GM18907 (cell line): ENCODE measurements around the gene PHF12.
A peak's percentile ranks its signal among the peaks of the same experiment; 100 is the strongest.

ENCODE experiments used
- ATAC-seq: cut with Tn5 transposase; IDR thresholded peaks from one replicate; pipeline ENCODE4 v1.9.1; 2021; ENCODE audit warnings: mild to moderate bottlenecking, moderate library complexity; ENCODE audit not compliant: unreplicated experiment

Gene PHF12

GRCh38 chr17:28956112-28956511, 4.8 kb upstream of the PHF12 start:
- no peak for ATAC-seq

- ATAC-seq, result no peak
Measured at GRCh38 chr17:28955408-28955807, 4.1 kb upstream of the PHF12 start.

GRCh38 chr17:28954886-28955285, 3.6 kb upstream of the PHF12 start:
- ATAC-seq, result no peak

GRCh38 chr17:28953444-28954118, 2.3 kb upstream of the PHF12 start:
- ATAC-seq, result no peak

GRCh38 chr17:28951991-28952975, 965 bp upstream of the PHF12 start:
- peak; percentile 59 for ATAC-seq

DNA sequence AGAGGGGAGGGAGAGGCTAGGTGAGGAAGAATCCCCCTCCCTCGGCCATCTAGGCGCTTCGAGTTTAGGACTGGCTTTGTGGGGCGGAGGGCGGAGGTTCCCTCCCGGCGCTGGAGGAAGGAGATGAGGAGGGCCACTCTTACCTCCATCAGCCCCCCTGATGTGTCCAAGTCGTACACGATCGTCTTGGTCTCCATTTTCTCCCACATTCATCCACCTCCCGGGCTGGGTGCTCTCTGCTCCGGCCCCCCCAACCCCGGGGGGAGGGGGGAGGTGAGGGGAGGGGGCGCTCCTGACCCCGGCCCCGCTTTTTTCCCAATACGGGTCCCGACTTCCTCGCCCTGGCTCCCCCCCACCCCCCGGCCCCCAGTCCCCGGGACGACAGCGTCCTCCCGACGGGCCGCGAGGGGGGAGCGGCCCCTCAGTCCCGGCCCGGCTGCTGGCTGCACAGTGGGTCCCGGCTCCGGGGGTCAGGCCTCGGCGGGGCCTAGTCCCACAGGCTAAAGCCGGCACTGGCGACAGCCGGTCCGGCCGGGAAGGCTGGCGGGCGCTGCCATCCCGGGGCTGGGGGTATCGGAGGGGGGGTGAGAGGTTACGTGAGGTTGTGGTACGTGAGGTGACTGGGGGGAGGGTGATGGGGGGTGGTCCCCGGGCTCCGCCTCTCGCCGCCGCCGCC, 428 bp downstream of the PHF12 start:
- ATAC-seq, result no peak

- no peak for ATAC-seq
Measured at GRCh38 chr17:28950017-28950751, 1.1 kb downstream of the PHF12 start.

DNA sequence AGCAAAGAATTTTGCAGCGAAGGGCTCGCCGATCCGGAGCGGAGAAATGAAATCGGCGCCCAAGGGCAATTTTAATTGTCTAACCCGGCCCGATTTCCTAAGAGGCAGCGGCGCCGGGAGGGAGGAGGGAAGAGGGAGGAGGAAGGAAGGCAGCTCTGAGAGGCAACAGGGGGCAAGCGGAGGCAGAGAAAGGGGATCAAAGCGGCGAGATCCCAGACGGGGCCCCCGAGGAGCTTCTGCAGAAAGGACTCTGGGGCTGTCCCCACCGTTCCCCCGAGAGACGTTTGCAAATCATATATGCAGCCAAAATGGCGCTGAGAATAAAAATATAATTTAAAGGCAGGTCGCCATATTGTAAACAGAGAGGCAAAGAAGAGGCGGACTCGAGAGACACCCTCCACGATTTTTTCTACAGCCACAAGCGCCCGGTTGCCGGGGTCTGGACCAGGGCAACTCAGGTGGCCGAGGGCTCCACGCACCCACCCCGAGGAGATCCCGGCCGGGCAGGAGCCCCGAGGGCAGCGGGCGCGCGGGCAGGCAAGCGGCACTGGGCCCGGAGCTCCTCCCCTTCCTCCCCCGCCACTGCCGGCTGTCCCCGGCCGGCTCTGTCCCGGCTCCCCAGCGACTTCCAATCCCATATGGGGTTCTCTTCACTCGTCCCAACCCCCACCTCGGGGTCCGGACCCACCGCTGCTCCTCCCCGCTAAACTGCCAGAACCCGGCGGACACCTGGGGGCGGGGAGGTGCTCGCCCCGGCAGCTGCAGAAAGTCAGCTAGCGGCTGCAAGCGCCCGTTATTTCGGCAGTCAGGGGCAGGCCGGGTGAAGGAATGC, 1.9 kb downstream of the PHF12 start:
- no peak for ATAC-seq

- ATAC-seq, result no peak
Measured at GRCh38 chr17:28948873-28949184, 2.5 kb downstream of the PHF12 start.

DNA sequence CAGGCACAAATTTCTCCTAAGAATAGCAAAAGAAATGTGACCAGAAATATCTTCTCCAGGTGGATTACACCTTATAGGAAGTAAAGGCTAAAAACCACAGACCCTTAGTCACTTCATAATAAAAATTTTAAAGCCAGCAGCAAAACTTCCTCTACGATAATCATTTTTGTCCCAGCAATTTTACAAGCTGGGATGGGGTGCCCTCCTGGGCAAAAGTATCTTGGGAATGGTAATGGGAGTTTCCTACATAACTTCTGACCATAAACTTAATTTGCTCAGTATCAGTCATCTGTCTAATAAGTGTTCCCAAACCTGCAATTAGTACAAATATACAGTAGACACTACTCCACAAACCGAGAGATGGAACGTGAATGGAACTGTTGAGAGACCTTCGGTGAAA, 3.0 kb downstream of the PHF12 start:
- no peak for ATAC-seq

- ATAC-seq, result no peak
Measured at GRCh38 chr17:28947639-28948038, 3.7 kb downstream of the PHF12 start.

GRCh38 chr17:28946239-28946638, 5.1 kb downstream of the PHF12 start:
- ATAC-seq, result no peak

DNA sequence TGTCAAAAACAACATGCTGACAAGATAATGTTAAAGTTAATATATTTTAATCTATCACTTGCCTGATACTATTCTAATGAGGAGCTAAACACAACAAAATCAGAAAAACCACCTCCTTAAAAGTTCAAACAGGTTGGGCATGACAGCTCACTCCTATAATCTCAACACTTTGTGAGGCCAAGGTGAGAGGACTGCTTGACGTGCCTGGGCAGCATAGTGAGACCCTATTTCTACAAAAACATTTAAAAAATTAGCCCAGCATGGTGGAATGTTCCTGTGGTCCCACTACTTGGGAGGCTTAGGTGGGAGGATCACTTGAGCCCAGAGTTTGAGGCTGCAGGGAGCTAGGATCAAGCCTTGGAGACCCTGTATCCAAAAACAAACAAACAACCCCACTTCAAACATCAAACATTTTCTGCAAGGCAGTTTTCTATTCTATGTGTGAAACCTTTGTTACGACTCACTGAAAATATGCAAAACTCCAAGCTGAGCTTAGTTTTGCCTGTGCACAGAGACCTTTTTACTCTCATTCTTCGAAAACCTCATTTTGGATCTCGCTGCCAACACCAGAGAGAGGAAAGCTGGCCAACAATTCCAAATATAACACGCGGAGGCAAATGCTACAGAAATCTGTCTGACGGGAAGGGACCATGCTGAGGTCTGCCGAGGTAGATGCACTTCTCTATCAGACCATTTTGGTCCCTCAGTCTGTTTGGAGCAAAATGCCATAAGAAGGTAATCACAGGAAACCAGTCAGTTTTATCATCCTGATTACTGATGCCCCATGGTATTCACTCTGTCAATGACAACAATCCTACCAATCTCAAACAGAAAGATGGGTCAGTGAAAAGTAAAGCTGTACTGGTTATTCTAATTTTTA, 6.2 kb downstream of the PHF12 start:
- no peak for ATAC-seq

- ATAC-seq, result no peak
Measured at GRCh38 chr17:28944343-28944742, 7.0 kb downstream of the PHF12 start.

DNA sequence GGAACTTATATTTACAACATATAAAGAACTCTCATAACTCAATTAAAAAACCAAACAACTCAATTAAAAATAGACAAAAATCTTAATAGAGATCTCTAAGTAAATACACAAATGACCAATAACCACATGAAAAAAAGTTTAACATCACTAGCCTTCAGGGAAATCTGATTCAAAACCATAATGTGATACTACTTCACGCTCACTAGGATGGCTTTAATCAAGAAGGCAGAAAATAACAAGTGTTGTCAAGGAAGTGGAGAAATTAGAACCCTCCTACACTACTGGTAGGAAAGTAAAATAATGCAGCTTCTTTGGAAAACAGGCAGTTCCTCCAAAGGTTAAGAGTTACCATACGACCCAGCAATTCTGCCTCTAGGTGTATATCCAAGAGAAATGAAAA, 8.4 kb downstream of the PHF12 start:
- no peak for ATAC-seq

DNA sequence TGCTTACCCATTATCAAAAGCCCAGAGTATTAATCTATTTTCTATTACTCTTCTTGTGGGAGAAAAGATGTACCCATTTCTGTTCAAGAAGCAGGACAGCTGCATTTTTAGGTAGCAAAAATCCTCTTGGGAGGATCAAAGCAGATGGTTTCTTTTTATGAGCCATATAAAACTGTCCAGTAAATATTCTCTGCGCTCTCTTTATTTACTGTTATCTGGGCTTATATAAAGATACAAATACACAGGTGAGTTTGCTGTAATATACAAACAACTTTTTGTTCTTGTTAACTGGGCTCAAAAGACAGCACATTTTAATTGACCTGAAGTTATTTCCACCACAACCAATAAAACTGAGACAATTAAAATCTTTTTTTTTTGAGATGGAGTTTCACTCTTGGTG, 10.1 kb downstream of the PHF12 start:
- ATAC-seq, result no peak

- ATAC-seq, result no peak
Measured at GRCh38 chr17:28940675-28941074, 10.6 kb downstream of the PHF12 start.

- ATAC-seq, result no peak
Measured at GRCh38 chr17:28940142-28940541, 11.2 kb downstream of the PHF12 start.

DNA sequence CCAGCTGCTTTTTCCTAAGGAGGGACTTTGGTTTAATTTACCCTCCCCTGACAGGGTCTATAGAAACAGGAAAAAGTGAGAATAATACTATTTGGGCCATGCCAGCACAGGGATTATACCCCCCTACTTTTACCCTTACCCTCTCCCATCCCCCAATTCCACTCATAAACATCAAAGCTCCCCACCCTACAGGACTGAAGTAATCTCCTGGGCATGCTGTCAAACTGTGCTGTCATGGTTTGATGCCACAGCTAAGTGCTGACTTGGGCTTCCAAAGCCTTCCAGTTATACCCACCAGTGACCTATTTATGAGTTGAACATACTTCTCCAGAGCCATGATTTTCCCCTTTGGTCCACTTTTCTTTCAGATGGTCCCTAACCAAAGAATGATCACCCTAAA, 12.8 kb downstream of the PHF12 start:
- ATAC-seq, result no peak
